ENCODE measurements around the gene AHNAK2. TPM values are rescaled to one million over a fixed set of nuclear protein-coding genes. Genes with fewer than 3 reads are reported as not detected.

The AHNAK2 gene
- total and polyA plus RNA-seq, 2 experiments from 2014 or later: 17.8 to 78.0 TPM

DNA sequence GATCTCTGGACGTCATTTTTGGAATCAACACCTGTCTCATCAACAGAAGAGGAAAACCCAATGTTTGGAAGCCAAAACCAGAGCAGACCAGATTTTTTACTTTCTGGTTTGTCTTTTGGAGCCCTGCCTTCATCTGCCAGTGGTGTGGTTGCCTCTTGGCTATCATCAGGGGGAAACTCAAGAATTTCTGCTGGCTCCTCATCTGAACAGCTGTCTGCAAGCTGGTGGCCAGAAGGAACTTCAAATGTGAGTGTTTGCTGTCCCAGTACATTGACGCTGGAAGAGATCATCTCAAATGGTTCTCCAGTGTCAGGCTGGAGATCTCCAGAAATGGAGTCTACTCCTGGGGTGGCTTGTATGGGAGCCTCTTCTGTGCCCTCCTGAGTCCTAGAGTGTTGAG is 39.7 kb downstream of the AHNAK2 start:
- DNase-seq (ENCODE audit: low read depth in 1 of 2, low spot score in 1 of 2): no peak
- Histone ChIP-seq H3K4me1 (ENCODE audit: low read depth) (no peaks in the 10 kb centered on the region), H3K9me3 (ENCODE audit: low read depth) (no peaks in the 10 kb centered on the region), H3K27me3 (peaks cover 63% of the 10 kb centered on the region), H3K27ac (no peak overlapping the region), H3K4me3 (no peak overlapping the region), H3K36me3 (no peaks in the 10 kb centered on the region)
- TF ChIP-seq, protein P1, sequence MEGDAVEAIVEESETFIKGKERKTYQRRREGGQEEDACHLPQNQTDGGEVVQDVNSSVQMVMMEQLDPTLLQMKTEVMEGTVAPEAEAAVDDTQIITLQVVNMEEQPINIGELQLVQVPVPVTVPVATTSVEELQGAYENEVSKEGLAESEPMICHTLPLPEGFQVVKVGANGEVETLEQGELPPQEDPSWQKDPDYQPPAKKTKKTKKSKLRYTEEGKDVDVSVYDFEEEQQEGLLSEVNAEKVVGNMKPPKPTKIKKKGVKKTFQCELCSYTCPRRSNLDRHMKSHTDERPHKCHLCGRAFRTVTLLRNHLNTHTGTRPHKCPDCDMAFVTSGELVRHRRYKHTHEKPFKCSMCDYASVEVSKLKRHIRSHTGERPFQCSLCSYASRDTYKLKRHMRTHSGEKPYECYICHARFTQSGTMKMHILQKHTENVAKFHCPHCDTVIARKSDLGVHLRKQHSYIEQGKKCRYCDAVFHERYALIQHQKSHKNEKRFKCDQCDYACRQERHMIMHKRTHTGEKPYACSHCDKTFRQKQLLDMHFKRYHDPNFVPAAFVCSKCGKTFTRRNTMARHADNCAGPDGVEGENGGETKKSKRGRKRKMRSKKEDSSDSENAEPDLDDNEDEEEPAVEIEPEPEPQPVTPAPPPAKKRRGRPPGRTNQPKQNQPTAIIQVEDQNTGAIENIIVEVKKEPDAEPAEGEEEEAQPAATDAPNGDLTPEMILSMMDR (IDR thresholded peaks at IDR 0.05; ENCODE audit: low read depth, low read length): no peak

DNA sequence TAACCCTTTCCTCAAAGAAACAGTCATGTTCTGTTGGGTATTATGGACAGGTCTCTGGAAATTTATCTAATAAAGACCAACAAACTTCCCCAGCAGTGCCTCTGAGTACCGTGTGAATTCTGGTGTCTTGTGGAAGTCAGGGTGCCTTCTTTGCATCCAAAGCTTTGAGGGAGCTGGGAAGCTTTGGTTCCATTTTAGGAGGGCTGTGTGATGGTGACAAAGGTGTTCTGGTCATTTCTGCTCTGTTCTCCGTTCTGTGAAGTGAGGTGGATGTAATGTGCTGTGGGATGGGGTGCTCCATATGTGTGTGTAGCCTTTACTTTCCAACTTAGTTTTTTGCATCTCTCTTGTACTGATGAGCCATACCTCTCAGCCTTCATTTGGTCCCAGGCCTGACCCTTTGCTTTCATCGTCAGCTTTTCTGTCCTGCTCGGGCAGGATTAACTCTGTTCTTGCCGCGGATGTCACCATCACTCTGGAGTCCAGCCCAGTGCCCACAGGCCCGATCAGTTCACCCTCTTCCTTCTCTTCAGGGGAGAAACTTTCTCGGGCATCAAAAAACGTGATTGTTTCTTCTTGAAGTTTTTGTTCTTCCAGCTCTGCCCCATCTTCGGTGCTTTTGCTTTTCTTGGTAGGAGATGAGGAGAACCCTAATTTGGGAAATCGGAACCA is 40.3 kb downstream of the AHNAK2 start:
- TF ChIP-seq, protein P1 (IDR thresholded peaks at IDR 0.05; ENCODE audit: low read depth, low read length): no peak
- Histone ChIP-seq H3K4me3 (no peak overlapping the region), H3K9me3 (ENCODE audit: low read depth) (no peaks in the 10 kb centered on the region), H3K4me1 (ENCODE audit: low read depth) (peaks cover 2% of the 10 kb centered on the region), H3K27me3 (peaks cover 69% of the 10 kb centered on the region), H3K27ac (no peak overlapping the region), H3K36me3 (no peaks in the 10 kb centered on the region)
- no peak for DNase-seq (ENCODE audit: low read depth in 1 of 2, low spot score in 1 of 2)

DNA sequence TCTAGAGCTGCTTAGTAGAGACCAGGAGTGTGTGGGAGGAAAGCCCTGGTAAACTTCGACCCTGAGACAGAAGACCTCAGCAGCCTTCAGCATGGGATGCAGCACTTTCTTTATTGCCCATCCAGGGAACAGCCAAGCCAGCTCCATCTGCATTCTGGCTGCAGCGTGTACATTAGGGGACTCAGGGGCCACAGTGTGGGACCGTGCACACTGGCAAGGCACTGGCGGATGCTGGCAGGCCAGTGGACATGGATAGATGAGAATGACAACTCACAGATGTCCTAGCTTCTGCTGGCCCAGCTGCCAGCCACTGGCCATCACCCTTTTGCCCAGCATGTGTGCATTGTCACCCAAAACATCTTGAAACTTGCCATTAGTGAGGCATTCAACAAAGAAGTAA is 41.0 kb downstream of the AHNAK2 start:
- no peak for DNase-seq (ENCODE audit: low read depth in 1 of 2, low spot score in 1 of 2)
- H3K27me3 ChIP-seq: peaks cover 75% of the 10 kb centered on the region
- H3K4me1 ChIP-seq (ENCODE audit: low read depth): peaks cover 9% of the 10 kb centered on the region
- H3K36me3 ChIP-seq: no peaks in the 10 kb centered on the region
- H3K27ac ChIP-seq: no peak overlapping the region
- TF ChIP-seq, protein P1 (IDR thresholded peaks at IDR 0.05; ENCODE audit: low read depth, low read length): no peak
- H3K9me3 ChIP-seq (ENCODE audit: low read depth): no peaks in the 10 kb centered on the region
- H3K4me3 ChIP-seq: no peak overlapping the region

DNA sequence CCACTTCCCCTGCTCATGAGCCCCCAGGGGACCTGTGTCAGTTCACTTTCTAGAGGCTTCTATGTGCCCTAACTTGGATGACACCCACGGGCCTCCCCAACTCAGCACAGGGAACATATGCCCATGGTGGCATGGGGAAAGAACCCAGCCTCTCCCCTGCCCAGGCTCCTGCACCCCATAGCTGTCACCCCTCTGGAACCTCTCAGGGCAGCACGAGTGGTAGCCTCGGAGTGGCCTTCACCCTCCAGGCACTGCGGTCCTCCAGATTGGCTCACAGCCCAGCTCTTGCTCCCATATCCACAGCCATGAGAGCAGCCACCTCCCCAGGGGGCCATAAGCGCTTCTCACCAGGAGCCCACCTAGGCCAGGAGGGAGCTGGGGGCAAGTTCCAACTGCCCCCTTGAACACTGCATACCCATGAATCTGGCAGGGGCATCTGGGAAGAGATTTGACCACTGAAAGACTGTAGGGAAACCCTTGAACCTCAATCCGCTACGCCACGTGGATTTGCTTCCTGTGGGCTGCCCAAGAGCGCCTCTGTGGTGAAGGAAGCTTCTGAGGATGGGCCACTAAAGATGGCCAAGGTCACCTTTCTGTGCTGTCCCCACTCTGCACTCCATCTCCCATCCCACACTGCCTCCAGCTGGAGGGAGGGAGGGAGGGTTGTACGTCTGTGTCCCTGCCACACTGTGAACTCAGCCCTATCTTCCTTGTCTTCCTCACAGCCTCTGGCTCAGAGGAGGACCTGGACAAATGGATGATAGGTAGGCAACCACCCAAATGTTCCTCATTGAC is 41.6 kb downstream of the AHNAK2 start:
- TF ChIP-seq, protein P1 (IDR thresholded peaks at IDR 0.05; ENCODE audit: low read depth, low read length): no peak
- Histone ChIP-seq H3K4me3 (no peak overlapping the region), H3K4me1 (ENCODE audit: low read depth) (peaks cover 10% of the 10 kb centered on the region), H3K9me3 (ENCODE audit: low read depth) (no peaks in the 10 kb centered on the region), H3K27me3 (peaks cover 81% of the 10 kb centered on the region), H3K27ac (no peak overlapping the region), H3K36me3 (no peaks in the 10 kb centered on the region)
- no peak for DNase-seq (ENCODE audit: low read depth in 1 of 2, low spot score in 1 of 2)

DNA sequence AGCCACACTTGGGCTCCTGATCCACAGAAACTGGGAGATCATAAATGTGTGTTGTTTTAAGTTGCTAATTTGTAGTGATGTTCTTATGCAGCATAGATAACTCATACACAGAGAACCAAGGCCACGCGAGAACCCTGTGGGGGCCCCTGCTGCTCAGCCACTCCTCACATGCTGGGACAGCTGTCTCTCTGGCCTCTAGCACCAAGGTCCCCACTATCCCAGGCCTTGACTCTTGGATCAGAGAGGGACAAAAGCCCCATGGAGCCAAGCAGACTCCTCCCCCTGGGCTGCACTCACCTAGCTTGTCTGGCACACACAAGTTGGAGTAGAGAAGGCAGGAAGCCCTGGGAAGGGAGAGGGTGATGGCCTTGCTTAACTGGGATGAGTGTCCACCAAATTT is 42.2 kb downstream of the AHNAK2 start:
- peaks cover 87% of the 10 kb centered on the region for H3K27me3 ChIP-seq
- H3K4me3 ChIP-seq: no peak overlapping the region
- peaks cover 10% of the 10 kb centered on the region for H3K4me1 ChIP-seq (ENCODE audit: low read depth)
- H3K27ac ChIP-seq: no peak overlapping the region
- no peaks in the 10 kb centered on the region for H3K9me3 ChIP-seq (ENCODE audit: low read depth)
- TF ChIP-seq, protein P1 (IDR thresholded peaks at IDR 0.05; ENCODE audit: low read depth, low read length): no peak
- no peaks in the 10 kb centered on the region for H3K36me3 ChIP-seq
- no peak for DNase-seq (ENCODE audit: low read depth in 1 of 2, low spot score in 1 of 2)

Data from cardiac muscle cell (in vitro differentiated cells and primary cell).